Mesothelial cell of epicardium (in vitro differentiated cells): ENCODE results near the gene DBNL. TPM values are rescaled to one million over a fixed set of nuclear protein-coding genes. Genes with fewer than 3 reads are reported as not detected.

ENCODE experiments used
- DNase-seq, 2 experiments: peaks; one replicate each; pipeline ENCODE4 v3.0.0; 2021; ENCODE audit warnings: low spot score in 2 of 2; ENCODE audit not compliant: unreplicated experiment in 2 of 2
- H3K27ac Mint-ChIP-seq: 2 replicates; pipeline ENCODE4 v1.8.0; 2021; ENCODE audit warnings: mixed read lengths
- H3K27me3 Mint-ChIP-seq: 2 replicates; pipeline ENCODE4 v1.8.0; 2021; ENCODE audit warnings: low read depth, mixed read lengths
- H3K36me3 Mint-ChIP-seq: 2 replicates; pipeline ENCODE4 v1.8.0; 2021; ENCODE audit warnings: mixed read lengths
- H3K4me1 Mint-ChIP-seq: 2 replicates; pipeline ENCODE4 v1.8.0; 2021; ENCODE audit warnings: mixed read lengths
- H3K4me3 Mint-ChIP-seq: 2 replicates; pipeline ENCODE4 v1.8.0; 2021; ENCODE audit warnings: mild to moderate bottlenecking, moderate library complexity, mixed read lengths
- H3K9me3 Mint-ChIP-seq: 2 replicates; pipeline ENCODE4 v1.8.0; 2021; ENCODE audit warnings: mixed read lengths
- CTCF ChIP-seq: fragments of 200-600 bp; sonication (generic); IDR thresholded peaks from one replicate; pipeline ENCODE4 v1.5.0; 2021; ENCODE audit warnings: antibody characterized with exemption; ENCODE audit not compliant: unreplicated experiment
- total RNA-seq: library from RNA; stranded (reverse); gene quantifications from 3 replicates; pipeline ENCODE4 v1.2.1, GENCODE V29; 2021

DBNL gene
- total RNA-seq, 1 donor from 2014 or later = 70.9 TPM

GRCh38 chr7:44043902-44044301 is 600 bp upstream of the DBNL start:
- DNase-seq = no peak
- H3K27me3 Mint-ChIP-seq = peaks cover 5% of the 10 kb centered on the region
- H3K4me3 Mint-ChIP-seq = peak overlapping the region; percentile 79
- H3K36me3 Mint-ChIP-seq = no peaks in the 10 kb centered on the region
- TF ChIP-seq CTCF = no peak
- no peaks in the 10 kb centered on the region for H3K9me3 Mint-ChIP-seq
- peak overlapping the region; percentile 92 for H3K27ac Mint-ChIP-seq
- H3K4me1 Mint-ChIP-seq = peaks cover 22% of the 10 kb centered on the region

GRCh38 chr7:44045226-44046014 is 918 bp downstream of the DBNL start:
- TF ChIP-seq CTCF = no peak
- DNase-seq = no peak
- H3K27ac Mint-ChIP-seq = peak overlapping the region; percentile 71
- H3K4me3 Mint-ChIP-seq = peak overlapping the region; percentile 79
- H3K36me3 Mint-ChIP-seq = no peaks in the 10 kb centered on the region
- H3K27me3 Mint-ChIP-seq = peaks cover 3% of the 10 kb centered on the region
- H3K9me3 Mint-ChIP-seq = no peaks in the 10 kb centered on the region
- H3K4me1 Mint-ChIP-seq = peaks cover 20% of the 10 kb centered on the region

- DNase-seq = no peak
- Mint-ChIP-seq H3K36me3 (no peaks in the 10 kb centered on the region), H3K4me1 (peaks cover 17% of the 10 kb centered on the region), H3K27ac (no peak overlapping the region), H3K4me3 (peak overlapping the region; percentile 79), H3K9me3 (no peaks in the 10 kb centered on the region), H3K27me3 (peaks cover 2% of the 10 kb centered on the region)
- no peak for TF ChIP-seq CTCF
These were observed 2.0 kb downstream of the DBNL start for GRCh38 chr7:44046321-44047061.

- Mint-ChIP-seq H3K9me3 (no peaks in the 10 kb centered on the region), H3K4me1 (peaks cover 17% of the 10 kb centered on the region), H3K4me3 (no peak overlapping the region), H3K27me3 (no peaks in the 10 kb centered on the region), H3K36me3 (peaks cover 10% of the 10 kb centered on the region), H3K27ac (no peak overlapping the region)
- no peak for DNase-seq
- TF ChIP-seq CTCF = no peak
These were observed 3.7 kb downstream of the DBNL start for GRCh38 chr7:44048031-44048795.

GRCh38 chr7:44050121-44050914 is 5.8 kb downstream of the DBNL start:
- DNase-seq = no peak
- no peak for TF ChIP-seq CTCF
- H3K4me1 Mint-ChIP-seq = peaks cover 9% of the 10 kb centered on the region
- H3K27ac Mint-ChIP-seq = no peak overlapping the region
- peaks cover 17% of the 10 kb centered on the region for H3K36me3 Mint-ChIP-seq
- no peaks in the 10 kb centered on the region for H3K27me3 Mint-ChIP-seq
- no peak overlapping the region for H3K4me3 Mint-ChIP-seq
- no peaks in the 10 kb centered on the region for H3K9me3 Mint-ChIP-seq
